Peyer's patch (tissue), 4 donors: ENCODE measurements around the gene NDUFS8.

Experiments used
- CTCF ChIP-seq, 6 experiments: fragments of 450-650 bp in 4 of 6; fragments of 200-600 bp in 2 of 6; sonication (generic) in 1 of 6; IDR thresholded peaks; one replicate each; pipeline ENCODE4 v1.5.1; 2017 to 2019; ENCODE audit warnings: antibody characterized with exemption in 6 of 6, mild to moderate bottlenecking in 3 of 6, moderate library complexity in 1 of 6
- POLR2A ChIP-seq, 2 donors: fragments of 450-650 bp; IDR thresholded peaks; one replicate each; pipeline ENCODE4 v1.5.1; 2017; ENCODE audit warnings: antibody characterized with exemption in 2 of 2, mild to moderate bottlenecking in 2 of 2, moderate library complexity in 2 of 2

GRCh38 chr11:68042219-68043028 is 11.9 kb downstream of the NDUFS8 start:
- TF ChIP-seq CTCF (IDR thresholded peaks at IDR 0.05) (no peak), POLR2A (IDR thresholded peaks at IDR 0.05) (no peak)
